A549 (cell line): ENCODE measurements around the gene POLR3E. TPM values are rescaled to one million over a fixed set of nuclear protein-coding genes. Genes with fewer than 3 reads are reported as not detected.

Experiments
- ATAC-seq, 2 experiments: fragments of 200-7000 bp in 1 of 2; fragments of >200 bp in 1 of 2; cut with Nextera tagmentation in 1 of 2; cut with Tn5 transposase in 1 of 2; 3 replicates each; pipeline versions ENCODE4 v1.8.0 to v1.9.1; 2018 to 2020; ENCODE audit warnings: mild to moderate bottlenecking in 1 of 2, moderate library complexity in 1 of 2
- CTCF ChIA-PET: fragments of 300-600 bp; sonication (Branson Sonifier 250); formaldehyde crosslinking; extraction: SDS; loops from one replicate; lab custom pipeline; 2021; ENCODE audit warnings: antibody characterized with exemption, inconsistent platforms; lab: Yijun Ruan, JAX
- POLR2A ChIA-PET: fragments of 350-600 bp; formaldehyde crosslinking; extraction: SDS; loops from one replicate; lab custom pipeline; 2021; ENCODE audit warnings: antibody characterized with exemption, inconsistent platforms; lab: Yijun Ruan, JAX
- DNase-seq, 2 experiments: peaks; one replicate each; pipeline versions ENCODE4 v3.0.0 to v3.0.0-alpha.2; 2011 to 2016; ENCODE audit warnings: low read depth in 1 of 2, low spot score in 1 of 2
- FAIRE-seq: peaks from 2 replicates; lab custom pipeline; 2011; peaks lifted over from hg19 to GRCh38; lab: Jason Lieb, UNC
- H3K27ac ChIP-seq, 2 experiments: fragments of >200 bp; sonication (Bioruptor Twin); formaldehyde crosslinking; 3 replicates each; pipeline ENCODE4 v1.5.1; 2016 to 2017
- H3K4me1 ChIP-seq: fragments of >200 bp; sonication (Bioruptor Twin); formaldehyde crosslinking; 3 replicates; pipeline ENCODE4 v1.6.1; 2016
- H3K4me2 ChIP-seq: fragments of >200 bp; sonication (Bioruptor Twin); formaldehyde crosslinking; 3 replicates; pipeline ENCODE4 v1.6.1; 2016
- H3K4me3 ChIP-seq: fragments of >200 bp; sonication (Bioruptor Twin); formaldehyde crosslinking; 3 replicates; pipeline ENCODE4 v1.5.1; 2016
- H3K9me3 ChIP-seq: fragments of >200 bp; sonication (Bioruptor Twin); formaldehyde crosslinking; 3 replicates; pipeline ENCODE4 v1.6.1; 2016
- CBX2 ChIP-seq: fragments of 200-600 bp; sonication (generic); IDR thresholded peaks from 2 replicates; pipeline ENCODE4 v1.6.1; 2016; ENCODE audit warnings: low read depth, mild to moderate bottlenecking, borderline replicate concordance
- CHD4 ChIP-seq: fragments of 200-600 bp; sonication (generic); IDR thresholded peaks from 2 replicates; pipeline ENCODE4 v1.6.1; 2016; ENCODE audit warnings: antibody characterized with exemption, mild to moderate bottlenecking, borderline replicate concordance
- E2F6 ChIP-seq: IDR thresholded peaks from 2 replicates; pipeline ENCODE4 v1.6.1; 2012; ENCODE audit warnings: low read depth, borderline replicate concordance
- EHMT2 ChIP-seq: fragments of 200-600 bp; sonication (generic); IDR thresholded peaks from 2 replicates; pipeline ENCODE4 v1.6.1; 2016; ENCODE audit warnings: antibody characterized with exemption, low read depth, mild to moderate bottlenecking, moderate library complexity
- EP300 ChIP-seq, 2 experiments: fragments of >200 bp; sonication (Bioruptor Twin); formaldehyde crosslinking; IDR thresholded peaks; 2 replicates in 1 of 2; 3 replicates in 1 of 2; pipeline ENCODE4 v1.6.1; 2016 to 2017
- ESRRA ChIP-seq: fragments of 150-350 bp; IDR thresholded peaks from 2 replicates; pipeline ENCODE4 v1.6.1; 2014; ENCODE audit warnings: mild to moderate bottlenecking, low read length, borderline replicate concordance
- GATA3 ChIP-seq: IDR thresholded peaks from 2 replicates; pipeline ENCODE4 v1.6.1; 2012; ENCODE audit warnings: borderline replicate concordance
- HDAC2 ChIP-seq: fragments of 200-600 bp; sonication (generic); IDR thresholded peaks from 2 replicates; pipeline ENCODE4 v1.6.1; 2016
- KDM1A ChIP-seq: fragments of 200-600 bp; sonication (generic); IDR thresholded peaks from 2 replicates; pipeline ENCODE4 v1.6.1; 2016; ENCODE audit warnings: low read depth, mild to moderate bottlenecking
- MYC ChIP-seq: IDR thresholded peaks from 2 replicates; pipeline ENCODE4 v1.6.1; 2012; ENCODE audit warnings: mild to moderate bottlenecking, inconsistent platforms, low read length, improper control_type of control experiment, borderline replicate concordance
- NPAS2 ChIP-seq: fragments of 250-450 bp; sonication (Bioruptor Pico); IDR thresholded peaks from 2 replicates; pipeline ENCODE4 v1.8.0; 2022; ENCODE audit warnings: mild to moderate bottlenecking, moderate library complexity, borderline replicate concordance
- NR3C1 ChIP-seq: fragments of >200 bp; sonication (Bioruptor Twin); formaldehyde crosslinking; IDR thresholded peaks from 3 replicates; pipeline ENCODE4 v1.6.1; 2017
- PHF8 ChIP-seq: fragments of 200-600 bp; sonication (generic); IDR thresholded peaks from 2 replicates; pipeline ENCODE4 v1.6.1; 2016; ENCODE audit warnings: low read depth, mild to moderate bottlenecking, antibody characterized with exemption, moderate library complexity, borderline replicate concordance
- RAD21 ChIP-seq, 2 experiments: fragments of >200 bp in 1 of 2; sonication (Bioruptor Twin) in 1 of 2; formaldehyde crosslinking in 1 of 2; IDR thresholded peaks in 1 of 2; conservative IDR thresholded peaks in 1 of 2; 2 replicates in 1 of 2; 3 replicates in 1 of 2; pipeline ENCODE4 v1.6.1; 2012 to 2018; ENCODE audit warnings: inconsistent platforms in 1 of 2
- SMC3 ChIP-seq: fragments of >200 bp; sonication (Bioruptor Twin); formaldehyde crosslinking; IDR thresholded peaks from 3 replicates; pipeline ENCODE4 v1.6.1; 2018; ENCODE audit warnings: inconsistent platforms
- ZC3H11A ChIP-seq: fragments of 450-650 bp; IDR thresholded peaks from 2 replicates; pipeline ENCODE4 v1.6.1; 2014; ENCODE audit warnings: antibody characterized with exemption, mild to moderate bottlenecking
- ZNF302 ChIP-seq: fragments of 250-450 bp; sonication (Bioruptor Pico); IDR thresholded peaks from 2 replicates; pipeline ENCODE4 v1.9.0; 2021; ENCODE audit warnings: inconsistent platforms, mild to moderate bottlenecking, moderate library complexity
- WGBS: methylation state at CpG from one replicate; pipeline ENCODE4 v1.1.6; 2017; ENCODE audit errors: missing lambda C conversion rate; 5-methylcytosine and 5-hydroxymethylcytosine counted together
- polyA plus RNA-seq, 4 experiments: library from polyadenylated mRNA; depleted of rRNA in 3 of 4; stranded (reverse); fragments of >200 nt; fragmentation: RNase III in 1 of 4; extraction: RNeasy Plus Mini Kit Qiagen cat#74134 plus additional on column Dnase treatment in 1 of 4; gene quantifications; 2 replicates in 3 of 4; 3 replicates in 1 of 4; pipeline ENCODE4 v1.2.3, GENCODE V29; 2011 to 2017
- TF ChIP-seq, protein P1 (sequence below): fragments of >200 bp; sonication (Bioruptor Twin); formaldehyde crosslinking; IDR thresholded peaks from 3 replicates; pipeline ENCODE4 v1.5.1; 2016

POLR3E gene
- polyA plus RNA-seq, 2 of the 4 experiments (the other 2 are of a cell fraction) = 54.6 to 77.9 TPM

DNA sequence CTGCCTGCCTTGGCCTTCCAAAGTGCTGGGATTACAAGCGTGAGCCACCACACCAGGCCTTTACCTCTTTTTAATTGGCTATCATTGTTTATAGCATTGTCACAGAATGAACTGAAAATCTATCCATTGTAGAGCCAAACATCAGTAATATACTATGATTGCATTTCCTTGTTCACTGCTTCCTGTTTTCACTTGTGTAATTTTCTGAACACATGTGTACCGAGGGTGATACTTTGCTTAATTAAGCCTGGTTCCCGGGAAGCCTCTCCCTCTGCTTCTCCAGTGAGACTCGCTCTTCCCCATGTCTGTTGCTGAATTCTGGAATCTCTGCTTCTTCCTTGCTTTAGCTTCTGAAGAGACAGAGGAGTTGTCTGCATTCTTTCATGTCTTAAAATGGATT is 33.1 kb downstream of the POLR3E start:
- DNase-seq (no peak), FAIRE-seq (no peak), ATAC-seq (no peak)
- no peaks in the 10 kb centered on the region; the same call in 2 of the 3 replicates for H3K9me3 ChIP-seq
- H3K4me3 ChIP-seq = no peak overlapping the region
- POLR2A ChIA-PET = interaction anchor here (0.7 kb wide), 1 partner anchor 1524 kb away, joined by 3 read pairs; the partner anchor contains the start of genes ERI2 and REXO5
- no peak overlapping the region for H3K27ac ChIP-seq
- no peak overlapping the region for H3K4me2 ChIP-seq
- CTCF ChIA-PET = interaction anchor here (1.0 to 1.6 kb wide), 3 partner anchors 8 to 40 kb away, joined by 3 to 4 read pairs (median 4); no protein-coding TSS in a partner anchor
- H3K4me1 ChIP-seq = no peaks in the 10 kb centered on the region
- WGBS = 84% methylated on average over 4 of the region's 4 CpGs
- TF ChIP-seq ZC3H11A (no peak), E2F6 (no peak), MYC (no peak), EP300 (IDR thresholded peaks at IDR 0.05) (no peak), GATA3 (no peak), RAD21 (conservative IDR thresholded peaks at IDR 0.05 in 1 of 2, IDR thresholded peaks at IDR 0.05 in 1 of 2) (no peak), CHD4 (no peak)

- H3K9me3 ChIP-seq = peaks cover 25% of the 10 kb centered on the region
- no peak overlapping the region for H3K27ac ChIP-seq
- FAIRE-seq (no peak), DNase-seq (no peak), ATAC-seq (no peak)
- POLR2A ChIA-PET = no interaction called here
- H3K4me3 ChIP-seq = no peak overlapping the region
- 83% methylated on average over 6 of the region's 6 CpGs for WGBS
- no peaks in the 10 kb centered on the region for H3K4me1 ChIP-seq
- TF ChIP-seq MYC (no peak), EHMT2 (no peak), ESRRA (no peak), CBX2 (no peak), SMC3 (no peak), EP300 (IDR thresholded peaks at IDR 0.05) (no peak), HDAC2 (no peak), NR3C1 (no peak), KDM1A (no peak), NPAS2 (CRISPR knock-in tag) (no peak), ZNF302 (CRISPR knock-in tag) (no peak)
- TF ChIP-seq, protein P1, sequence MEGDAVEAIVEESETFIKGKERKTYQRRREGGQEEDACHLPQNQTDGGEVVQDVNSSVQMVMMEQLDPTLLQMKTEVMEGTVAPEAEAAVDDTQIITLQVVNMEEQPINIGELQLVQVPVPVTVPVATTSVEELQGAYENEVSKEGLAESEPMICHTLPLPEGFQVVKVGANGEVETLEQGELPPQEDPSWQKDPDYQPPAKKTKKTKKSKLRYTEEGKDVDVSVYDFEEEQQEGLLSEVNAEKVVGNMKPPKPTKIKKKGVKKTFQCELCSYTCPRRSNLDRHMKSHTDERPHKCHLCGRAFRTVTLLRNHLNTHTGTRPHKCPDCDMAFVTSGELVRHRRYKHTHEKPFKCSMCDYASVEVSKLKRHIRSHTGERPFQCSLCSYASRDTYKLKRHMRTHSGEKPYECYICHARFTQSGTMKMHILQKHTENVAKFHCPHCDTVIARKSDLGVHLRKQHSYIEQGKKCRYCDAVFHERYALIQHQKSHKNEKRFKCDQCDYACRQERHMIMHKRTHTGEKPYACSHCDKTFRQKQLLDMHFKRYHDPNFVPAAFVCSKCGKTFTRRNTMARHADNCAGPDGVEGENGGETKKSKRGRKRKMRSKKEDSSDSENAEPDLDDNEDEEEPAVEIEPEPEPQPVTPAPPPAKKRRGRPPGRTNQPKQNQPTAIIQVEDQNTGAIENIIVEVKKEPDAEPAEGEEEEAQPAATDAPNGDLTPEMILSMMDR = no peak
- TF ChIP-seq, all 56 proteins: peak for 0
- CTCF ChIA-PET = interaction anchor here (0.8 to 0.9 kb wide), 2 partner anchors 40 to 1050 kb away, joined by 3 read pairs; no protein-coding TSS in a partner anchor
- no peak overlapping the region for H3K4me2 ChIP-seq
Measured at GRCh38 chr16:22333457-22333994, 36.3 kb downstream of the POLR3E start.

GRCh38 chr16:22335668-22336246 is 38.5 kb downstream of the POLR3E start:
- no peak overlapping the region for H3K4me3 ChIP-seq
- FAIRE-seq (no peak), DNase-seq (no peak)
- no peak overlapping the region for H3K27ac ChIP-seq
- WGBS = 100% methylated on average over 3 of the region's 3 CpGs
- TF ChIP-seq PHF8 = no peak
- TF ChIP-seq, all 56 proteins: peak for 0
- ChIA-PET CTCF (interaction anchor here (0.8 to 1.2 kb wide), 2 partner anchors 15 to 1034 kb away, joined by 3 read pairs; no protein-coding TSS in a partner anchor), POLR2A (no interaction called here)
- no peak overlapping the region for H3K4me2 ChIP-seq
- H3K9me3 ChIP-seq = peaks cover 38% of the 10 kb centered on the region
- no peaks in the 10 kb centered on the region for H3K4me1 ChIP-seq
- no peak; a peak in 1 of 6 replicates for ATAC-seq
